Stimulated activated effector memory CD8-positive, alpha-beta T cell treated with anti-CD3 and anti-CD28 coated beads, Interleukin-12 subunit alpha, Interleukin-12 subunit beta, amount 100 ng/mL, for 72 hours (primary cell): ENCODE data around the gene GTF2H2.
"Not testable (repeated sequence)": the region's sequence is repeated elsewhere in the genome, so short reads cannot be mapped to it uniquely, and the experiment has no call there.

ENCODE experiments used
- ATAC-seq: fragments of 150-1000 bp; cut with Tn5 transposase; 2 replicates; pipeline ENCODE4 v1.10.0; 2021
- DNase-seq, 2 donors: peaks; one replicate each; pipeline ENCODE4 v3.0.0; 2021 to 2022; ENCODE audit warnings: low spot score in 2 of 2
- H3K27ac Mint-ChIP-seq: one replicate; pipeline ENCODE4 v1.8.0; 2022; ENCODE audit warnings: mild to moderate bottlenecking, mixed read lengths
- H3K36me3 Mint-ChIP-seq: one replicate; pipeline ENCODE4 v1.8.0; 2022; ENCODE audit warnings: mild to moderate bottlenecking, mixed read lengths
- H3K4me1 Mint-ChIP-seq: one replicate; pipeline ENCODE4 v1.8.0; 2022; ENCODE audit warnings: mixed read lengths
- H3K4me3 Mint-ChIP-seq: one replicate; pipeline ENCODE4 v1.8.0; 2022; ENCODE audit warnings: mild to moderate bottlenecking, mixed read lengths
- H3K9me3 Mint-ChIP-seq: one replicate; pipeline ENCODE4 v1.8.0; 2022; ENCODE audit warnings: mixed read lengths

The GTF2H2 gene

GRCh38 chr5:71067262-71067928, at the start of gene GTF2H2:
Gene GTF2H2, minus strand, starts transcription at chr5:71067676. Its CDS starts 4,913 bp downstream, at chr5:71062763.
- peak; percentile 100 for ATAC-seq
- not testable (repeated sequence) for H3K36me3 Mint-ChIP-seq, H3K27ac Mint-ChIP-seq, H3K4me3 Mint-ChIP-seq, DNase-seq, H3K9me3 Mint-ChIP-seq, H3K4me1 Mint-ChIP-seq

GRCh38 chr5:71109730-71110275, 42.3 kb upstream of the GTF2H2 start:
- not testable (repeated sequence) for DNase-seq, H3K4me3 Mint-ChIP-seq, H3K4me1 Mint-ChIP-seq, ATAC-seq, H3K27ac Mint-ChIP-seq, H3K36me3 Mint-ChIP-seq, H3K9me3 Mint-ChIP-seq

GRCh38 chr5:71099996-71100395, 32.5 kb upstream of the GTF2H2 start:
- H3K27ac Mint-ChIP-seq, H3K9me3 Mint-ChIP-seq, H3K4me3 Mint-ChIP-seq, ATAC-seq, DNase-seq, H3K4me1 Mint-ChIP-seq, H3K36me3 Mint-ChIP-seq: not testable (repeated sequence)

- H3K4me3 Mint-ChIP-seq, ATAC-seq, DNase-seq, H3K36me3 Mint-ChIP-seq, H3K9me3 Mint-ChIP-seq, H3K27ac Mint-ChIP-seq, H3K4me1 Mint-ChIP-seq: not testable (repeated sequence)
These were observed 30.4 kb upstream of the GTF2H2 start for GRCh38 chr5:71097930-71098203.

GRCh38 chr5:71097173-71097929, 29.9 kb upstream of the GTF2H2 start:
- not testable (repeated sequence) for H3K36me3 Mint-ChIP-seq, H3K9me3 Mint-ChIP-seq, H3K4me1 Mint-ChIP-seq, H3K27ac Mint-ChIP-seq, ATAC-seq, H3K4me3 Mint-ChIP-seq
- DNase-seq: peak in 1 of 2 donors; percentile 44

GRCh38 chr5:71089773-71090172, 22.3 kb upstream of the GTF2H2 start:
- DNase-seq, ATAC-seq, H3K27ac Mint-ChIP-seq, H3K4me3 Mint-ChIP-seq, H3K4me1 Mint-ChIP-seq, H3K36me3 Mint-ChIP-seq, H3K9me3 Mint-ChIP-seq: not testable (repeated sequence)

DNA sequence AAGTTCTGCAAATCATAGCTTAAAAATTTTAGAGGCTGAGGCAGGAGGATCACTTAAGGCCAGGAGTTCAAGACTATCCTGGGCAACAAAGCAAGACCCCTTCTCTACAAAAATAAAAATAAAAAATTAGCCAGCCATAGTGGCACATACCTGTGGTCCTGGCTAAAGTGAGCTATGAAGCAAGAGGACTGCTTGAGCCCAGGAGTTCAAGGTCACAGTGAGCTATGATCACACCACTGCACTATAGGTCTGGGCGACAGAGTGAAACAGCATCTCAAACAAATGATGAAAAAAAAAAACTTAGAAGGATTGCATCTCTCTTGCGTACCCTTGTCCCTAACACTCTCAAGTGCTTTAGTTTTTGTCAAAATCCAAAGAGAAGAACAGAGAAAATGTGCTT, 21.3 kb upstream of the GTF2H2 start:
- not testable (repeated sequence) for H3K9me3 Mint-ChIP-seq

GRCh38 chr5:71086145-71086544, 18.7 kb upstream of the GTF2H2 start:
- not testable (repeated sequence) for H3K9me3 Mint-ChIP-seq, H3K4me1 Mint-ChIP-seq, DNase-seq, H3K27ac Mint-ChIP-seq, H3K4me3 Mint-ChIP-seq, H3K36me3 Mint-ChIP-seq, ATAC-seq

More for the DNA sequence above, 21.3 kb upstream of the GTF2H2 start:
- not testable (repeated sequence) for ATAC-seq, H3K4me3 Mint-ChIP-seq, DNase-seq, H3K4me1 Mint-ChIP-seq, H3K27ac Mint-ChIP-seq, H3K36me3 Mint-ChIP-seq

GRCh38 chr5:71084280-71085063, 17.0 kb upstream of the GTF2H2 start:
- ATAC-seq, DNase-seq, H3K4me3 Mint-ChIP-seq, H3K4me1 Mint-ChIP-seq, H3K27ac Mint-ChIP-seq, H3K36me3 Mint-ChIP-seq, H3K9me3 Mint-ChIP-seq: not testable (repeated sequence)

- H3K4me1 Mint-ChIP-seq, ATAC-seq, H3K36me3 Mint-ChIP-seq, H3K27ac Mint-ChIP-seq, H3K9me3 Mint-ChIP-seq, H3K4me3 Mint-ChIP-seq, DNase-seq: not testable (repeated sequence)
These were observed 15.4 kb upstream of the GTF2H2 start for GRCh38 chr5:71082898-71083297.

DNA sequence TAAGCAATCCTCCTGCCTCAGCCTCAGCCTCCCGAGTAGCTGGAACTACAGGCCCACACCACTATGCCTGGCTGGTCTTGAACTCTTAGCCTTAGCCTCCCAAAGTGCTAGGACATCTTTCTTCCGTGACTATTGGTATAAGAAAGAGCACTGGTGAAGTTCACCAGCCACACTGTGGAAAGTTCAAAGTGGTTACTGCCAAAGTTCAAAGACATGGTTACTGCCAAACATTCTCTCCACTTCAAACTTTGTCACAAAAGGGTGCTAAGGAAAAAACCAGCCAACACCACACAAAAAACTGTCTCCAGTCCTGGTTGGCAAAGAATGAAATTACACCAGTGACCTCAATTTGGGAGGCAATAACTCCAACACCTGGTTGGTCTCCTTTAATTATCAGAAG, 14.9 kb upstream of the GTF2H2 start:
- H3K4me1 Mint-ChIP-seq, ATAC-seq, H3K36me3 Mint-ChIP-seq, DNase-seq, H3K4me3 Mint-ChIP-seq, H3K9me3 Mint-ChIP-seq, H3K27ac Mint-ChIP-seq: not testable (repeated sequence)

GRCh38 chr5:71061322-71061721, 6.2 kb downstream of the GTF2H2 start:
- not testable (repeated sequence) for DNase-seq, H3K36me3 Mint-ChIP-seq, ATAC-seq, H3K9me3 Mint-ChIP-seq, H3K4me3 Mint-ChIP-seq, H3K27ac Mint-ChIP-seq, H3K4me1 Mint-ChIP-seq

DNA sequence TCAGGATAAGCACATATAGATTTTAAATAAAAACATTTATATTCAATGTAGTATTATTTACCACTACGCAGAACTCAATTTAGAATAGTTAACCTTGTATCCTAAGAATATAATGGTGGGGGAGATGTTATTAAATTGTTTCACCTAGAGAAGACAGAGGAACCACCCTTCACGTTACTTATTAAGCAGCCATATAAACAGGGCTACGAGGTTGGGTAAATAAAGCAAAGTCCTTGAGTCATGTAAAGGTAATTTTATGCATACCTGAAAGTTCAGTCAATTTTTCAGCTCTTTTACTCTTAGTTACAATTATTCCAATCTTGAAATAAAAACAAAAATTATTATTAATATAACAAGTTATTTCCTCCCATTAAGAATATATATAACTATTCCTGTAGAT, 8.1 kb downstream of the GTF2H2 start:
- not testable (repeated sequence) for H3K4me3 Mint-ChIP-seq, H3K9me3 Mint-ChIP-seq, DNase-seq, H3K36me3 Mint-ChIP-seq, H3K4me1 Mint-ChIP-seq, ATAC-seq, H3K27ac Mint-ChIP-seq

- not testable (repeated sequence) for H3K4me3 Mint-ChIP-seq, H3K9me3 Mint-ChIP-seq, H3K27ac Mint-ChIP-seq, DNase-seq, H3K4me1 Mint-ChIP-seq, ATAC-seq, H3K36me3 Mint-ChIP-seq
These were observed 22.7 kb downstream of the GTF2H2 start for GRCh38 chr5:71044808-71045207.

- H3K27ac Mint-ChIP-seq, H3K9me3 Mint-ChIP-seq, H3K4me1 Mint-ChIP-seq, H3K4me3 Mint-ChIP-seq, H3K36me3 Mint-ChIP-seq, ATAC-seq, DNase-seq: not testable (repeated sequence)
These were observed 23.3 kb downstream of the GTF2H2 start for GRCh38 chr5:71044128-71044527.
